Neural progenitor cell (in vitro differentiated cells): ENCODE measurements around the gene SMAD4. TPM values are rescaled to one million over a fixed set of nuclear protein-coding genes. Genes with fewer than 3 reads are reported as not detected.

ENCODE experiments used
- DNase-seq: peaks from one replicate; pipeline ENCODE4 v3.0.0-alpha.2; 2016; ENCODE audit warnings: low spot score
- H2AFZ ChIP-seq: fragments of 200-600 bp; sonication (generic); replicated peaks from 2 replicates; pipeline ENCODE4 v1.6.1; 2016; ENCODE audit warnings: antibody characterized with exemption
- H3F3A ChIP-seq: fragments of 200-600 bp; sonication (generic); 2 replicates; pipeline ENCODE4 v1.6.1; 2016; ENCODE audit warnings: antibody characterized with exemption, low read depth
- H3K27ac ChIP-seq: fragments of 200-600 bp; sonication (generic); 2 replicates; pipeline ENCODE4 v1.5.1; 2016; ENCODE audit warnings: mild to moderate bottlenecking
- H3K27me3 ChIP-seq: fragments of 200-600 bp; sonication (generic); 2 replicates; pipeline ENCODE4 v1.6.1; 2016; ENCODE audit warnings: mild to moderate bottlenecking, moderate library complexity
- H3K36me3 ChIP-seq: fragments of 200-600 bp; sonication (generic); 2 replicates; pipeline ENCODE4 v1.5.1; 2016
- H3K4me1 ChIP-seq: fragments of 200-600 bp; sonication (generic); 2 replicates; pipeline ENCODE4 v1.6.1; 2016; ENCODE audit warnings: mixed run types
- H3K4me2 ChIP-seq: fragments of 200-600 bp; sonication (generic); 2 replicates; pipeline ENCODE4 v1.6.1; 2016
- H3K4me3 ChIP-seq: fragments of 200-600 bp; sonication (generic); 2 replicates; pipeline ENCODE4 v1.5.1; 2016
- H3K79me2 ChIP-seq: fragments of 200-600 bp; sonication (generic); 2 replicates; pipeline ENCODE4 v1.6.1; 2016; ENCODE audit warnings: low read depth
- H3K9ac ChIP-seq: fragments of 200-600 bp; sonication (generic); 2 replicates; pipeline ENCODE4 v1.6.1; 2016
- H3K9me3 ChIP-seq: fragments of 200-600 bp; sonication (generic); 2 replicates; pipeline ENCODE4 v1.5.1; 2016; ENCODE audit warnings: low read depth
- H4K20me1 ChIP-seq: fragments of 200-600 bp; sonication (generic); 2 replicates; pipeline ENCODE4 v1.6.1; 2016; ENCODE audit warnings: low read depth
- H3K27ac Mint-ChIP-seq: 3 replicates; pipeline ENCODE4 v1.8.0; 2021; ENCODE audit warnings: mixed read lengths
- H3K27me3 Mint-ChIP-seq: 2 replicates; pipeline ENCODE4 v1.8.0; 2022; ENCODE audit warnings: low read depth, mild to moderate bottlenecking, inconsistent platforms, moderate library complexity, mixed read lengths; ENCODE audit not compliant: insufficient read depth
- H3K36me3 Mint-ChIP-seq: 3 replicates; pipeline ENCODE4 v1.8.0; 2021; ENCODE audit warnings: mixed read lengths
- H3K4me1 Mint-ChIP-seq: 3 replicates; pipeline ENCODE4 v1.8.0; 2021; ENCODE audit warnings: mixed read lengths
- H3K4me3 Mint-ChIP-seq: 3 replicates; pipeline ENCODE4 v1.8.0; 2021; ENCODE audit warnings: mild to moderate bottlenecking, moderate library complexity, mixed read lengths
- H3K9me3 Mint-ChIP-seq: 3 replicates; pipeline ENCODE4 v1.8.0; 2020; ENCODE audit warnings: mixed read lengths
- CTCF ChIP-seq: fragments of 200-600 bp; sonication (generic); IDR thresholded peaks from 2 replicates; pipeline ENCODE4 v1.5.1; 2017; ENCODE audit warnings: antibody characterized with exemption, mild to moderate bottlenecking
- EZH2 ChIP-seq: fragments of 200-600 bp; sonication (generic); IDR thresholded peaks from 2 replicates; pipeline ENCODE4 v1.6.1; 2017; ENCODE audit warnings: antibody characterized with exemption, mild to moderate bottlenecking, moderate library complexity
- EZH2phosphoT487 ChIP-seq: fragments of 200-600 bp; sonication (generic); IDR thresholded peaks from 2 replicates; pipeline ENCODE4 v1.6.1; 2017; ENCODE audit warnings: antibody characterized with exemption
- total RNA-seq: library from RNA; depleted of rRNA; stranded (reverse); fragments of >200 nt; gene quantifications from 2 replicates; pipeline ENCODE4 v1.2.3, GENCODE V29; 2015; ENCODE audit warnings: low replicate concordance

The SMAD4 gene
- total RNA-seq, 1 donor from 2014 or later = 310 TPM

GRCh38 chr18:51100385-51101120 is 70.5 kb downstream of the SMAD4 start:
- no peaks in the 10 kb centered on the region for H3F3A ChIP-seq
- H3K9me3 Mint-ChIP-seq = peaks cover 10% of the 10 kb centered on the region
- no peaks in the 10 kb centered on the region for H3K4me1 Mint-ChIP-seq
- no peaks in the 10 kb centered on the region for H3K79me2 ChIP-seq
- H3K36me3 Mint-ChIP-seq = peaks cover 6% of the 10 kb centered on the region
- no peaks in the 10 kb centered on the region for H3K4me1 ChIP-seq
- H3K27ac ChIP-seq = no peak overlapping the region
- no peak overlapping the region for H3K9ac ChIP-seq
- H3K27ac Mint-ChIP-seq = no peak overlapping the region
- TF ChIP-seq EZH2 (no peak), CTCF (no peak), EZH2phosphoT487 (no peak)
- no peak overlapping the region for H3K4me2 ChIP-seq
- H4K20me1 ChIP-seq = no peaks in the 10 kb centered on the region
- DNase-seq = no peak
- no peaks in the 10 kb centered on the region for H3K9me3 ChIP-seq
- no peak overlapping the region for H2AFZ ChIP-seq
- H3K4me3 Mint-ChIP-seq = no peak overlapping the region
- no peak overlapping the region for H3K4me3 ChIP-seq
- no peaks in the 10 kb centered on the region for H3K27me3 ChIP-seq
- no peaks in the 10 kb centered on the region for H3K36me3 ChIP-seq
- H3K27me3 Mint-ChIP-seq = peaks cover 4% of the 10 kb centered on the region

GRCh38 chr18:51107082-51107481 is 77.1 kb downstream of the SMAD4 start:
- H3K9me3 Mint-ChIP-seq = peaks cover 14% of the 10 kb centered on the region
- no peaks in the 10 kb centered on the region for H3K4me1 ChIP-seq
- no peaks in the 10 kb centered on the region for H3F3A ChIP-seq
- H3K9ac ChIP-seq = no peak overlapping the region
- no peak for TF ChIP-seq EZH2
- no peak for TF ChIP-seq EZH2phosphoT487
- TF ChIP-seq CTCF = no peak
- no peak overlapping the region for H3K27ac Mint-ChIP-seq
- H3K27ac ChIP-seq = no peak overlapping the region
- H2AFZ ChIP-seq = no peak overlapping the region
- H3K4me3 Mint-ChIP-seq = no peak overlapping the region
- H3K4me3 ChIP-seq = no peak overlapping the region
- no peak overlapping the region for H3K4me2 ChIP-seq
- no peaks in the 10 kb centered on the region for H3K36me3 ChIP-seq
- no peak for DNase-seq
- H3K27me3 Mint-ChIP-seq = peaks cover 2% of the 10 kb centered on the region
- no peaks in the 10 kb centered on the region for H3K9me3 ChIP-seq
- H4K20me1 ChIP-seq = no peaks in the 10 kb centered on the region
- H3K79me2 ChIP-seq = no peaks in the 10 kb centered on the region
- no peaks in the 10 kb centered on the region for H3K27me3 ChIP-seq
- H3K4me1 Mint-ChIP-seq = peaks cover 8% of the 10 kb centered on the region
- no peaks in the 10 kb centered on the region for H3K36me3 Mint-ChIP-seq

DNA sequence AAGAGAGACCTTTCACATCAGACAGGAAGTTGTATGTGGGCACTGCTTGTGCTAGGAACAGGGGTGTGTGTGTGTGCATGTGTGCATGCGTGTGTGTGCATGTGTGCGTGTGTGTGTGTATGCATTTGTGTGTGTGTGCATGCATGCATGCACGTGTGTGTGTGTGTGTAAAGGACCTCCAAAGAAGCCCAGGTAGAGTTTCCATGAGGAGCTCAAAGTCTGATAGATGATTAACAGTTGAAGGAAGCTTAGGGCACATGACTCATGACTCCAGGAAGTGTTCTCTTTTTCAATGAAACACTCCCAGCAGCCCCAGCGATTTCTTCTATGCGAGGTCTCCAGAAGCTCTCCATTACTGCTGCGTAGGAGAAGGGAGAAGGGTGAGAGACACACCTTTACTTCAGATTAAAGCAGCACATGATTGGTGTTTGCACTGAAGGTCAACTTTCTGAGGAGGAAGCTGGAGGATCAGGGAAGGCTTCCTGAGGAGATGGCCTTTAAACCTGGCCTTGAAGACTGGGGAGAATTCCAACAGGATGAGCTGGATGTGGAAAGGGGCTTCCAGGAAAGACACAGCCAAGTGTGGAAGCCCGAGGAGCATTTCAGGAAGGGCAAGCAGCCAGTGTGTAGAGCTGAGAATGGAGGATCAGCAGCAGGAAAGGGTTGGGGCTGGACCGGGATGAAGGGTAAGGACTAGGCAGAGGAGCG is 77.7 kb downstream of the SMAD4 start:
- H3K36me3 ChIP-seq = no peaks in the 10 kb centered on the region
- H3K9me3 ChIP-seq = no peaks in the 10 kb centered on the region
- Mint-ChIP-seq H3K27me3 (peaks cover 2% of the 10 kb centered on the region), H3K9me3 (peaks cover 9% of the 10 kb centered on the region), H3K4me1 (peaks cover 8% of the 10 kb centered on the region), H3K36me3 (no peaks in the 10 kb centered on the region), H3K27ac (no peak overlapping the region), H3K4me3 (no peak overlapping the region)
- H3F3A ChIP-seq = no peaks in the 10 kb centered on the region
- TF ChIP-seq EZH2phosphoT487 (no peak), EZH2 (no peak), CTCF (no peak)
- H4K20me1 ChIP-seq = no peaks in the 10 kb centered on the region
- H3K27ac ChIP-seq = no peak overlapping the region
- no peak overlapping the region for H2AFZ ChIP-seq
- no peak overlapping the region for H3K9ac ChIP-seq
- H3K4me3 ChIP-seq = no peak overlapping the region
- no peaks in the 10 kb centered on the region for H3K4me1 ChIP-seq
- no peak for DNase-seq
- no peak overlapping the region for H3K4me2 ChIP-seq
- H3K79me2 ChIP-seq = no peaks in the 10 kb centered on the region
- no peaks in the 10 kb centered on the region for H3K27me3 ChIP-seq
